GM21447 (cell line): Measurements from ENCODE around the gene RAB39B.

Experiments used
- ATAC-seq: cut with Tn5 transposase; IDR thresholded peaks from one replicate; pipeline ENCODE4 v1.9.1; 2021; ENCODE audit not compliant: unreplicated experiment

RAB39B gene

DNA sequence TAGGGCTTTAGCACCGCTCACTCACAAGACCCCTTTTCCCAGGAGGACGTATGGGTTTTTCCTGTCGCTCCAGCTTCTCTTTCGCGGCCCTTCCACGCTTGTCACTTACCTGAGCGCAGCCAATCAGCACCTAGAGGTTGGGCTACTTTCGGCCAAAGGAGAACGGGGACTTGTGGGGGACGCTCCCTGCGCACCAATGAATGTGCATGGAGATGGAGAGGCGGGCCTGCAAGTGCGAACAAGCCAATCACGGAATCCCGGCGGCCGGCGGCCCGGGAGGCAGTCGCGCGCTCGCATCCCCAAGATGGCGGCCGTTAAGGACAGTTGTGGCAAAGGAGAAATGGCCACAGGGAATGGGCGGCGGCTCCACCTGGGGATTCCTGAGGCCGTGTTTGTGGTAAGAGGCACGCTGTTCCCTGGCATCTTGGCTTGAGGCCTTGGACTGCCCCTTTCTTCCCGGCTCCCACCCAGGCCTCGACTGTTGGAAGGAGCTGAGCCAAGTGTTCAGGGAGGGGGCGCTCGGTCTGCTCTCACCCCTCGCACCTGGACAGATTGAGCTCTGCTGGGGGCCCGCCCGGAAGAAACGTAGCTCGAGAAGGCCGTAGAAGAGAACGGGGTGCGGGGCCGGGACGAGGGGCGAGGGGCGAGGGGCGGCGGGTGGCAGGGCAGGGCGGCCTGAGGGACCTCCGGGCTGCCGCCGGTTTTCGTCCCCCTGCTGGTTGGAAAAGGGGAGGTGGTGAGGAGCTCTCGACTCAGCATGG, 47.9 kb downstream of the RAB39B start, which contains the start of gene VBP1:
VBP1 (plus strand) TSS at position 282 of the 761 bp plus-strand sequence; CDS start at position 305, 23 bp downstream.
- ATAC-seq = peak; percentile 97

DNA sequence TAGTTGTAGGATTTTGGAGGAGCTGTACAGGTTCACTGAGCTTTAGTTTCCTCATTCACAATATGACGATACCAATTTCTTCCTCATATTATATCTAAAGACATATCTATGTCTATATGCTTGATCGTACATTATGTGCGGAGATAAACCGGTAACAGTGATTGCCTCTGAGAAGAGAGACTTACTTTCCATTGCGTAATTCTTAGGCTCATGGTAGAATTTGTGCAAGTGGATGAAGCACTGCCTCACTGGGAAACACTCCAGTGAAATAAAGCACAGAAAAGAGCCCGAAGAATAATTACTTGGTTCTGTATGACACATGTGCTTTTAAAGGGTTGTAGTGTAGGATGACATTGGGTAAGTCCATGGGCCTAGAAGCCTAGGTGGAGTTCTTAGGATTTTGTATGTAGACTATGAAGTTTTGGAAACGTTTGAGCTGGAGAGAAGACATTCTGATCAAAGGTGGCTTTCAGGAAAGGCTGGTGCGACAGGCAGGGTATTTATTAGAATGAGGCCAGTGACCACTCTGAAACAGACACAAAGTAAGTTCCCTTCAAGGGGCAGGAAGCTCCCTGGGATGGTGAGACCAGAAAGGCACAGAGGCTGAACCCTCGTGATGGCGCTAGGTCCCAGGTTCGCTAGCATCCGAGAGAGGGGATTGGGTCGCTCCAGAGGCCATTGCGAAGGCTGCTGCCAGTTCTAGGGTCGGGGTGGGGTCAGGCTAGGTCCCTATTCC, 48.7 kb downstream of the RAB39B start:
- ATAC-seq = peak; percentile 23

DNA sequence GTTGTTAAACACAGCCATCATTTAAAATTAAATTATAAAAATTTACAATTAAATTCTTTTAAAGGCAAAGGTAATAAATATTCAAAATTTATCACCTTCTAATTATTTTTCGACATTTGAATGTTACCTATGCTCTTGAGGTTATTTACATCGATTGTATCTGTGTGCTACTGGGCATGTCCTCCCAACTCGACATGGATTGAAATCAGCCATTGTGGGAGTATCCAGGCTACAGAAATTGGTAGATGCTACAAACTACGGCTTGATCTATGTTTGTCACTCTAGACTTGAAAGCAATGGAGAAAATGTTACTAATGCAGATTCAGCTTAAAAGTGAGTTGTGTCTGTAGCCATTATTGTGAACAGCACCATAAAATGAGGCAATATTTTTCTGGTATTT, 50.6 kb downstream of the RAB39B start:
- no peak for ATAC-seq

DNA sequence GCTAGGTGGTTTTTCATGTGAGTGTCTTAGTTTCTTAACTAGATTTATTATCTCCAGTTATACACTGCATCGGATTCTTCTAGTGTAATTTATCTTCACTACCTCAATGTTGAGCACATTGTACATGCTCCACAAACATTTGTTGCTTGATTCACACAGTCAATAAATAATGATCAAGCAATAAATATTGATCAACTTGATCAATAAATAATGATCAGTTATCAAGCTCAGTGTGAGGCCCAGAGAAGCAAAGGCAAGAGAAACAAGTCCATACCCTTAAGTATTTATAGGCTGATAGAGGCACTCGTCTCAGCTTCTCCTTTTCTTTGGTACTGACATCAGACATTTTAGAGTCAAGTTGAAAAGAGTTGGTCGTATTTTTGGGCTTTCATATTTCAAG, 53.1 kb downstream of the RAB39B start:
- ATAC-seq = no peak
